GM12892 (cell line): ENCODE data around the gene EIF3L.

Source experiments
- POLR2AphosphoS5 ChIP-seq: IDR thresholded peaks from 2 replicates; pipeline ENCODE4 v1.6.1; 2011; ENCODE audit warnings: low read depth, low read length, control low read depth
- TAF1 ChIP-seq: IDR thresholded peaks from 2 replicates; pipeline ENCODE4 v1.6.1; 2011; ENCODE audit warnings: low read depth, mild to moderate bottlenecking, control low read depth, low read length, borderline replicate concordance

DNA sequence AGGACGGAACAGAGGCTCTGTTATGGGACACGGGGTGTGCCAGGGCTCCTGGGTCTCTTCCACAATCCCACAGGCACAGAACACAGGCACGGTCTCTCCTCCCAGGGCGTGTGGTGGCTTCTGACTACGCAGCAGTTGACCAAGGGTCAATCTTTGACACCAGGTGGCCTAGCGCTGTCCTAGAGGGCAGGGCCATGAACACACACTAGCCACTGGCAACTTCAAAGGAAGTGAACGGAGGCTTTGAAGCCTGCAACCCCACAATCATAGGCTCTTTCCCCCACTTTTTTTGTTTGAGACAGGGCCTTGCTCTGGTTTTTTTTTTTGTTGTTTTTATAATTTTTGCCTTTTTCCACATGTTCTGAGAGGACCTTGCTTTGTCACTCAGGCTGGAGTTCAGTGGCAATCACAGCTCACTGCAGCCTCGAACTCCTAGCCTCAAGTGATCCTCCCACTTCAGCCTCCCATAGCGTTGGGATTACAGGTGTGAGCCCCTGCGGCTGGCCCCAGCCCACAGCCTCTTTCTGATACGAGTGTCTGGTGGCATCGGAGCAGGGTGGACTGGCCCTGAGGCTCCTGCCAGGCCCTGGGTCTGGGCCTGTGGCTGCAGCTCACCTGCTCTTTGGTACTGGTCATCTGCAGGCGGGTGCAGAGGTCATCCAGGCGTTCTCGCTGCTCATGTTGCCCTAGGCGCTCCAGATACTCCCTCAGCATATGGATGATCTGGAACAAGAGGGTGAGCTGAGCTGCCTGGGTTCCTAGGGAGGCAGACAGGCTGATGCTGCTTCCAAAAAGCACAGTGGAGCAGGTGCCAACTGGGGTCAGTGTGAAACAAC, 17.0 kb upstream of the EIF3L start:
- TF ChIP-seq TAF1 (no peak), POLR2AphosphoS5 (no peak)
